Stimulated activated CD8-positive, alpha-beta memory T cell treated with anti-CD3 and anti-CD28 coated beads, Interleukin-12 subunit alpha, Interleukin-12 subunit beta, amount 100 ng/mL, for 1 hour (primary cell): ENCODE results near the gene TP53TG3E.
"Not testable (repeated sequence)": the region's sequence is repeated elsewhere in the genome, so short reads cannot be mapped to it uniquely, and the experiment has no call there.

Experiments used
- DNase-seq: peaks from one replicate; pipeline ENCODE4 v3.0.0-alpha.2; 2020; ENCODE audit warnings: low read depth

The TP53TG3E gene, protein sequence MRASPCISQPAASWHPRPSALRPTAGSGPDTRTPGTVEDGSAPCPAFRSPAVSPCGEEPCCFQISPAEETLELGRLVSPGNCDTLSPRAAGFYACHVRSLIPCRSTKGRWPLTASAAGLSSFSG

GRCh38 chr16:33304006-33304405, at the start of gene TP53TG3E:
TSS of gene TP53TG3E (plus strand) at chr16:33304306. CDS start at chr16:33304374, 68 bp downstream.
- DNase-seq: not testable (repeated sequence)

DNA sequence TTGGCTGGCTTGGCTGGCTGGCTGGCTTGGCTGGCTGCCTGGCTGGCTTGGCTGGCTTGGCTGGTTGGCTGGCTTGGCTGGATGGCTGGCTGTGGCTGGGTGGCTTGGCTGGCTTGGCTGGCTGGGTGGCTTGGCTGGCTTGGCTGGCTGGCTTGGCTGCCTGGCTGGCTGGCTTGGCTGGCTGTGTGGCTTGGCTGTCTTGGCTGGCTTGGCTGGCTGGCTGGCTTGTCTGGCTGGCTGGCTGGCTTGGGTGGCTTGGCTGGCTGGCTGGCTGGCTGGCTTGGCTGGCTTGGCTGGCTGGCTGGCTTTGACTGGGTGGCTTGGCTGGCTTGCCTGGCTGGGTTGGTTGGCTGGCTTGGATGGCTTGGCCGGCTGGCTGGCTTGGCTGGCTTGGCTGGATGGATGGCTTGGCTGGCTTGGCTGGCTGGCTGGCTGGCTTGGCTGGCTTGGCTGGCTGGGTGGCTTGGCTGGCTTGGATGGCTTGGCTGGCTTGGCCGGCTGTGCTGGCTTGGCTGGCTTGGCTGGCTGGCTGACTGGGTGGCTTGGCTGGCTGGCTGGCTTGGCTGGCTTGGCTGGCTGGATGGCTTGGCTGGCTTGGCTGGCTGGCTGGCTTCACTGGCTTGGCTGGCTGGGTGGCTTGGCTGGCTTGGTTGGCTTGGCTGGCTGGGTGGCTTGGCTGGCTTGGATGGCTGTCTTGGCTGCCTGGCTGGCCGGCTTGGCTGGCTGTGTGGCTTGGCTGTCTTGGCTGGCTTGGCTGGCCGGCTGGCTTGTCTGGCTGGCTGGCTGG, 32.3 kb downstream of the TP53TG3E start:
- DNase-seq: peak; percentile 21

DNA sequence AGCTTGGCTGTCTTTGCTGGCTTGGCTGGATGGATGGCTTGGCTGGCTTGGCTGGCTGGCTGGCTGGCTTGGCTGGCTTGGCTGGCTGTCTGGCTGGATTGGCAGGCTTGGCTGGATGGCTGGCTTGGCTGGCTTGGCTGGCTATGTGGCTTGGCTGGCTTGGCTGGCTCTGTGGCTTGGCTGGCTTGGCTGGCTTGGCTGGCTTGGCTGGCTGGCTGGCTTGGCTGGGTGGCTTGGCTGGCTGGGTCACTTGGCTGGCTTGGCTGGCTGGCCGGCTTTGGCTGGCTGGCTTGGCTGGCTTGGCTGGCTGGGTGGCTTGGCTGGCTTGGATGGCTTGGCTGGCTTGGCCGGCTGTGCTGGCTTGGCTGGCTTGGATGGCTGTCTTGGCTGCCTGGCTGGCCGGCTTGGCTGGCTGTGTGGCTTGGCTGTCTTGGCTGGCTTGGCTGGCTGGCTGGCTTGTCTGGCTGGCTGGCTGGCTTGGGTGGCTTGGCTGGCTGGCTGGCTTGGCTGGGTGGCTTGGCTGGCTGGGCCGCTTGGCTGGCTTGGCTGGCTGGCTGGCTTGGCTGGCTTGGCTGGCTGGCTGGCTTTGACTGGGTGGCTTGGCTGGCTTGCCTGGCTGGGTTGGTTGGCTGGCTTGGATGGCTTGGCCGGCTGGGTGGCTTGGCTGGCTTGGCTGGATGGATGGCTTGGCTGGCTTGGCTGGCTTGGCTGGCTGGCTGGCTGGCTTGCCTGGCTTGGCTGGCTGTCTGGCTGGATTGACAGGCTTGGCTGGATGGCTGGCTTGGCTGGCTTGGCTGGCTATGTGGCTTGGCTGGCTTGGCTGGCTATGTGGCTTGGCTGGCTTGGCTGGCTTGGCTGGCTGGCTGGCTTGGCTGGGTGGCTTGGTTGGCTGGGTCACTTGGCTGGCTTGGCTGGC, 33.8 kb downstream of the TP53TG3E start:
- peak; percentile 2 for DNase-seq

DNA sequence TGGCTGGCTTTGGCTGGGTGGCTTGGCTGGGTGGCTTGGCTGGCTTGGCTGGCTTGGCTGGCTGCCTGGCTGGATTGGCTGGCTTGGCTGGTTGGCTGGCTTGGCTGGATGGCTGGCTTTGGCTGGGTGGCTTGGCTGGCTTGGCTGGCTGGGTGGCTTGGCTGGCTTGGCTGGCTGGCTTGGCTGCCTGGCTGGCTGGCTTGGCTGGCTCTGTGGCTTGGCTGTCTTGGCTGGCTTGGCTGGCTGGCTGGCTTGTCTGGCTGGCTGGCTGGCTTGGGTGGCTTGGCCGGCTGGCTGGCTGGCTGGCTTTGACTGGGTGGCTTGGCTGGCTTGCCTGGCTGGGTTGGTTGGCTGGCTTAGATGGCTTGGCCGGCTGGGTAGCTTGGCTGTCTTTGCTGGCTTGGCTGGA, 34.4 kb downstream of the TP53TG3E start:
- not testable (repeated sequence) for DNase-seq

GRCh38 chr16:33339093-33340061, 35.3 kb downstream of the TP53TG3E start:
- DNase-seq: peak; percentile 6
